ENCODE data around the gene ADM. TPM values are rescaled to one million over a fixed set of nuclear protein-coding genes. Genes with fewer than 3 reads are reported as not detected.
A peak's percentile ranks its signal among the peaks of the same experiment; 100 is the strongest.

ADM gene, protein sequence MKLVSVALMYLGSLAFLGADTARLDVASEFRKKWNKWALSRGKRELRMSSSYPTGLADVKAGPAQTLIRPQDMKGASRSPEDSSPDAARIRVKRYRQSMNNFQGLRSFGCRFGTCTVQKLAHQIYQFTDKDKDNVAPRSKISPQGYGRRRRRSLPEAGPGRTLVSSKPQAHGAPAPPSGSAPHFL
- polyA plus RNA-seq (2011; rRNA removed) (247 and 328 TPM in 2 replicates), polyA minus RNA-seq (2011; rRNA and poly(A)+ RNA removed) (290 and 429 TPM in 2 replicates)

DNA sequence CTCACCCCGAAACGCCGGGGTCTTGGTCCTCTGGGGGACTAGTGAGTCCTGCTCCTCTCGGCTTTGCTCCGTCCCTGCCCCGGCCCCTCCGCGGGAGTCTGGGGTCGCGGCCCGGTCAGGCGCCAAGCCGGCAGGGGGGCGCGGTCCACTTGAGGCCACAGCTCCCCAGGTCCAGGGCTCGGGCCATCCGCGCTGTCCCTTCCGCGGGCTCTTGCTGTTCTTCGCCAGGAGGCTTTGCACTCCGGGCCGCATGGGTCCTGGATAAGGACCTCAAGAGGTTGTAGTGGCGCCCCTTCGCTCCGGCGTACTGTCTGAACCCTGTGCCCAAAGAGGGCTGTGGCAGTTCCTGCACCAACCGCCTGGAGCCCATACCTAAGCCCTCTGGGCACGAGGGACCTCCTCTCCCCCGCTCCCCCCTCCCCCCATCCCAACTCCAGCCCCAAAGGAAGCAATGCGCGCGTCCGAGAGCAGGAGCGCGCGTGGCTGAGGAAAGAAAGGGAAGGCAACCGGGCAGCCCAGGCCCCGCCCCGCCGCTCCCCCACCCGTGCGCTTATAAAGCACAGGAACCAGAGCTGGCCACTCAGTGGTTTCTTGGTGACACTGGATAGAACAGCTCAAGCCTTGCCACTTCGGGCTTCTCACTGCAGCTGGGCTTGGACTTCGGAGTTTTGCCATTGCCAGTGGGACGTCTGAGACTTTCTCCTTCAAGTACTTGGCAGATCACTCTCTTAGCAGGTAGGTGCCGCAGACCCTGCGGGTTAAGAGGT, at the start of gene ADM:
TSS of gene ADM (plus strand) at position 579 of the 767 bp plus-strand sequence. CDS start 628 bp downstream, outside the sequence.
- Histone ChIP-seq H3K4me3 (ENCODE audit: low read depth, low read length) (peak within 1 kb of the TSS; percentile 77), H3K27me3 (ENCODE audit: control insufficient read depth, insufficient read depth, low read length) (no peaks in the 10 kb centered on the region), H3K9me3 (ENCODE audit: control insufficient read depth, insufficient read depth, low read length) (peaks cover 11% of the 10 kb centered on the region; the same call in 1 of the 2 replicates), H3K27ac (ENCODE audit: low read depth, low read length) (peak within 1 kb of the TSS; percentile 95)
- TF ChIP-seq, protein P1, sequence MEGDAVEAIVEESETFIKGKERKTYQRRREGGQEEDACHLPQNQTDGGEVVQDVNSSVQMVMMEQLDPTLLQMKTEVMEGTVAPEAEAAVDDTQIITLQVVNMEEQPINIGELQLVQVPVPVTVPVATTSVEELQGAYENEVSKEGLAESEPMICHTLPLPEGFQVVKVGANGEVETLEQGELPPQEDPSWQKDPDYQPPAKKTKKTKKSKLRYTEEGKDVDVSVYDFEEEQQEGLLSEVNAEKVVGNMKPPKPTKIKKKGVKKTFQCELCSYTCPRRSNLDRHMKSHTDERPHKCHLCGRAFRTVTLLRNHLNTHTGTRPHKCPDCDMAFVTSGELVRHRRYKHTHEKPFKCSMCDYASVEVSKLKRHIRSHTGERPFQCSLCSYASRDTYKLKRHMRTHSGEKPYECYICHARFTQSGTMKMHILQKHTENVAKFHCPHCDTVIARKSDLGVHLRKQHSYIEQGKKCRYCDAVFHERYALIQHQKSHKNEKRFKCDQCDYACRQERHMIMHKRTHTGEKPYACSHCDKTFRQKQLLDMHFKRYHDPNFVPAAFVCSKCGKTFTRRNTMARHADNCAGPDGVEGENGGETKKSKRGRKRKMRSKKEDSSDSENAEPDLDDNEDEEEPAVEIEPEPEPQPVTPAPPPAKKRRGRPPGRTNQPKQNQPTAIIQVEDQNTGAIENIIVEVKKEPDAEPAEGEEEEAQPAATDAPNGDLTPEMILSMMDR (IDR thresholded peaks at IDR 0.05; ENCODE audit: low read depth, low read length) = peak; percentile 55
- POLR2A ChIA-PET = interaction anchor here (0.5 to 5.8 kb wide), 61 partner anchors 8 to 1040 kb away, joined by 3 to 65 read pairs (median 4); partner anchors contain the start of genes AMPD3, CTR9, DENND5A and RNF141
- DNase-seq (ENCODE audit: low read depth, low spot score) = peak; percentile 90
- CTCF ChIA-PET = interaction anchor here (0.6 to 3.3 kb wide), 25 partner anchors 10 to 732 kb away, joined by 3 to 33 read pairs (median 3); no protein-coding TSS in a partner anchor

DNA sequence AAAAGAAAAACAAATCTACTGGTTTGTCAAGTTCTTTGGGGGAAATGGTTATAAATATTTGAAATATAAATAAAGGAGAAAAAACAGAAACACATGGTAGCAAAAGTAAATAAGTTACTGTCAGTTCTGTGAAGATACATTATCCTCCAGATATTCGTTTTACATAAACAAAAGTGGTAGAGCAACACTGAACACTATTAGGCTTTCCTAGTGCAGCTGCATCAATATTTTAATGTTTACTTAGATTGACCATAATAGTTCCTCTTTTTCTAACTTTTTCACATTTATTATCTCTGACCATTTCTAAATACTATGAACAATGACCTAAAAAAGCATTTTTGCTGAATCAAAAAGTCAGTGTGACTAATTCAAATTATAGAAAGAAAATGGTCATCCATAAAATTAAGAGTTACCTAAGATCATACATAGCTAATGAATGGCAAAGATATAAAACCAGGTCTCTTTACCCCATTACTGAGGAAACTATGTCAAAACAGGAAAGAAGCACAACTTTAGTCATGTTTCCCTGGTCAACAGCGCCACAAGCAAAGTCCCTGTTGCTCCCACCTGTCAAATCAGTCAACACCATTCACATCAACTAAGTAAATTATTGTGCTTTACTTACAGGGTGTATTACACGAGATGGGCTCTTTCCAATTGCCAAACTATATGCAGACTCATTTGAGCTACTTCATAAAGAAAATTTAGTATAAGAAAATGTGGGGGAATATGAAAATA, 49.3 kb upstream of the ADM start:
- POLR2A ChIA-PET = interaction anchor here (0.7 to 2.8 kb wide), 2 partner anchors 48 to 50 kb away, joined by 8 to 15 read pairs; partner anchors contain the start of gene ADM
- H3K27me3 ChIP-seq (ENCODE audit: control insufficient read depth, insufficient read depth, low read length) = no peaks in the 10 kb centered on the region
- DNase-seq (ENCODE audit: low read depth, low spot score) = no peak
- TF ChIP-seq, protein P1 (IDR thresholded peaks at IDR 0.05; ENCODE audit: low read depth, low read length) = no peak
- H3K27ac ChIP-seq (ENCODE audit: low read depth, low read length) = no peak overlapping the region
- H3K9me3 ChIP-seq (ENCODE audit: control insufficient read depth, insufficient read depth, low read length) = peaks cover 4% of the 10 kb centered on the region; the same call in 1 of the 2 replicates
- CTCF ChIA-PET = interaction anchor here (1.1 to 4.6 kb wide), 2 partner anchors 47 to 48 kb away, joined by 3 to 20 read pairs; no protein-coding TSS in a partner anchor
- no peak overlapping the region for H3K4me3 ChIP-seq (ENCODE audit: low read depth, low read length)

DNA sequence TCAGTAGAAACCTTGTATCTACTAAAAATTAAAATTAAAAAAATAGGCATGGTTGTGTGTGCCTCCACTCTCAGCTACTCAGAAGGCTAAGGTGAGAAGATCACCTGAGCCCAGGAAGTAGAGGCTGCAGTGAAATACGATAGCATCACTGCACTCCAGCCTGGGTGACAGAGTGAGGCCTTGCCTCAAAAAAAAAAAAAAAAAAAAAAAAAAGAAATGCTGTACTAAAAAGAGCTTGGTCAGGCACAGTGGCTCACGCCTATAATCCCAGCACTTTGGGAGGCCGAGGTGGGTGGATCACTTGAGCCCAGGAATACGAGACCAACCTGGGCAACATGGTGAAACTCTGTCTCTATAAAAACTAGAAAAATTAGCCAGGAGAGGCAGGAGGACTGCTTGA, 47.4 kb upstream of the ADM start:
- Histone ChIP-seq H3K9me3 (ENCODE audit: control insufficient read depth, insufficient read depth, low read length) (peaks cover 1% of the 10 kb centered on the region; the same call in 1 of the 2 replicates), H3K27ac (ENCODE audit: low read depth, low read length) (no peak overlapping the region), H3K27me3 (ENCODE audit: control insufficient read depth, insufficient read depth, low read length) (no peaks in the 10 kb centered on the region), H3K4me3 (ENCODE audit: low read depth, low read length) (no peak overlapping the region)
- CTCF ChIA-PET = interaction anchor here (0.6 to 4.6 kb wide), 2 partner anchors 49 to 137 kb away, joined by 3 to 20 read pairs; no protein-coding TSS in a partner anchor
- TF ChIP-seq, protein P1 (IDR thresholded peaks at IDR 0.05; ENCODE audit: low read depth, low read length) = no peak
- DNase-seq (ENCODE audit: low read depth, low spot score) = no peak
- POLR2A ChIA-PET = no interaction called here

DNA sequence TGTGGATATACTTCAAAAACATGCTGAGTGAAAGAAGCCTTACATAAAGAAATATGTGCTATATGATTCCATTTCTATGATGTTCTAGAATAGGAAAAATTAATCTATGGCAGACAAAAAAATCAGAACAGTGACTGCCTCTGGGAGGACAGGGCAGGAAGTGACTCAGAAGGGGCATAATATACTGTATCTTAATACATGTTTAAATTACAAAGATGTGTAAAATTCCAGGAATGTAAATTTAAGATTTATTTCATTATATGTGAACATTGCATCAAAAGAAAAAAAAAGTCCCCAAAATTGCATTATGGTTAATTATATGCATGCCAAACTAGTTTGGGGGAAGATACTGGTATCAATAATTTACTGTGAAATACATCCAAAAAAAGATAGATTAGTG, 43.1 kb upstream of the ADM start:
- ChIA-PET POLR2A (no interaction called here), CTCF (no interaction called here)
- Histone ChIP-seq H3K4me3 (ENCODE audit: low read depth, low read length) (no peak overlapping the region), H3K27ac (ENCODE audit: low read depth, low read length) (no peak overlapping the region), H3K27me3 (ENCODE audit: control insufficient read depth, insufficient read depth, low read length) (no peaks in the 10 kb centered on the region), H3K9me3 (ENCODE audit: control insufficient read depth, insufficient read depth, low read length) (no peaks in the 10 kb centered on the region)
- TF ChIP-seq, protein P1 (IDR thresholded peaks at IDR 0.05; ENCODE audit: low read depth, low read length) = no peak
- no peak for DNase-seq (ENCODE audit: low read depth, low spot score)

Measured in AG04450 (cell line).